Measurements from ENCODE around the gene GGTLC2.

GRCh38 chr22:22671506-22671905, 27.1 kb downstream of the GGTLC2 start:
- no peak for TF ChIP-seq POLR2A (IDR thresholded peaks at IDR 0.05; ENCODE audit: low read length)
- no peak for TF ChIP-seq GATA1 (IDR thresholded peaks at IDR 0.05; ENCODE audit: low read depth, low read length)

Data from erythroblast (primary cell).